ENCODE results near the gene NACC2. TPM values are rescaled to one million over a fixed set of nuclear protein-coding genes. Genes with fewer than 3 reads are reported as not detected.

Gene NACC2
- total RNA-seq, 1 experiment from 2014 or later: 62.0 TPM

DNA sequence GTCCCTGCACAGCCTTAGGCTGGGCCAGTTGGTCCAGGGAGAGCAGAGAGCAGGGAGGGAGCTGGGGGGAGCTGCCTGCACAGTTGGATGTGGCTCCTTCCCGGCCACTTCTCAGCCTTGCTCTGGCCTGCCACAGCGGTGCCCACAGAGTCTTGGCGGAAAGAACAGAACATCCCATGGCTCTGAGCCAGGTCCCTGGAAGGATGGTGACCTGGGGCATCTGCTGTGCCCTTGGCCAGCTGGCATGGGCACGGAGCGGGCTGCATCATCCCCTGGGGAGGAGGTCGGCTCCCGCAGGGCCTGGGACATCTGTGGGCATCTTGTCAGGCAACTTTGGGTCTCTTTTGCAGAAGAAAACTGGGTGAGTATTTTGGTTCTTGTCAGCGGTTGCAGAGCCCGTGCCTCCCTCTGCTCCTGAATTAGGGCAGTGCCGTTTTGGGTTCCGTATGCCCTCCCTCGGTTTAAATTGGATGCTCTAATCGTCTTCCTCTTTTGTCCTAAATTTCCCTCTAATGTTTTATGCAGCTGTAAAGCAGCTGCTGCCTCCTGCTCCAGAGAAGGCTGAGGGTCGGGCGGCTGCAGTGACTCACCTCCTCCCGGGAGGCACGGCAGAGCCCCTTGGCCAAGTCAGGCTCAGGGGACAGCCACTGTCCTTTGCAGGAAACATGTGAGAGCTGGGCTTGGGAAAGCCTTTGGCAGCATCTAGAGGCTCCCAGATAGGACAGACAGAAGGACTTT, 10.5 kb upstream of the NACC2 start:
- in situ Hi-C loops (cut with HindIII; ENCODE audit: low pct_unique_long_range_greater_than_20kb, low sequenced_read_pairs): no loop called here
- Histone ChIP-seq H3K4me1 (ENCODE audit: control insufficient read depth, insufficient read depth, low read length) (peaks cover 20% of the 10 kb centered on the region), H3K4me3 (ENCODE audit: low read depth in 2 of 2, low read length in 2 of 2) (no peak overlapping the region), H3K36me3 (ENCODE audit: control insufficient read depth, insufficient read depth, low read length) (no peaks in the 10 kb centered on the region), H3K27ac (ENCODE audit: low read length) (no peak overlapping the region), H3K9me3 (ENCODE audit: control insufficient read depth, insufficient read depth, low read depth, low read length) (no peaks in the 10 kb centered on the region), H3K27me3 (ENCODE audit: control insufficient read depth, insufficient read depth, low read length) (no peaks in the 10 kb centered on the region)
- ChIA-PET CTCF (no interaction called here), POLR2A (no interaction called here)
- DNase-seq (ENCODE audit: low read depth, low spot score) (no peak), ATAC-seq (no peak)
- BruUV-seq (replicated peaks): no TSS peak
- TF ChIP-seq SIN3A (IDR thresholded peaks at IDR 0.05; ENCODE audit: borderline replicate concordance, insufficient read depth, low read depth, low read length) (no peak), TCF7L2 (IDR thresholded peaks at IDR 0.05; ENCODE audit: low read depth, low read length) (no peak), POLR2AphosphoS5 (IDR thresholded peaks at IDR 0.05; ENCODE audit: low read depth, low read length) (no peak)
- TF ChIP-seq, protein P1, sequence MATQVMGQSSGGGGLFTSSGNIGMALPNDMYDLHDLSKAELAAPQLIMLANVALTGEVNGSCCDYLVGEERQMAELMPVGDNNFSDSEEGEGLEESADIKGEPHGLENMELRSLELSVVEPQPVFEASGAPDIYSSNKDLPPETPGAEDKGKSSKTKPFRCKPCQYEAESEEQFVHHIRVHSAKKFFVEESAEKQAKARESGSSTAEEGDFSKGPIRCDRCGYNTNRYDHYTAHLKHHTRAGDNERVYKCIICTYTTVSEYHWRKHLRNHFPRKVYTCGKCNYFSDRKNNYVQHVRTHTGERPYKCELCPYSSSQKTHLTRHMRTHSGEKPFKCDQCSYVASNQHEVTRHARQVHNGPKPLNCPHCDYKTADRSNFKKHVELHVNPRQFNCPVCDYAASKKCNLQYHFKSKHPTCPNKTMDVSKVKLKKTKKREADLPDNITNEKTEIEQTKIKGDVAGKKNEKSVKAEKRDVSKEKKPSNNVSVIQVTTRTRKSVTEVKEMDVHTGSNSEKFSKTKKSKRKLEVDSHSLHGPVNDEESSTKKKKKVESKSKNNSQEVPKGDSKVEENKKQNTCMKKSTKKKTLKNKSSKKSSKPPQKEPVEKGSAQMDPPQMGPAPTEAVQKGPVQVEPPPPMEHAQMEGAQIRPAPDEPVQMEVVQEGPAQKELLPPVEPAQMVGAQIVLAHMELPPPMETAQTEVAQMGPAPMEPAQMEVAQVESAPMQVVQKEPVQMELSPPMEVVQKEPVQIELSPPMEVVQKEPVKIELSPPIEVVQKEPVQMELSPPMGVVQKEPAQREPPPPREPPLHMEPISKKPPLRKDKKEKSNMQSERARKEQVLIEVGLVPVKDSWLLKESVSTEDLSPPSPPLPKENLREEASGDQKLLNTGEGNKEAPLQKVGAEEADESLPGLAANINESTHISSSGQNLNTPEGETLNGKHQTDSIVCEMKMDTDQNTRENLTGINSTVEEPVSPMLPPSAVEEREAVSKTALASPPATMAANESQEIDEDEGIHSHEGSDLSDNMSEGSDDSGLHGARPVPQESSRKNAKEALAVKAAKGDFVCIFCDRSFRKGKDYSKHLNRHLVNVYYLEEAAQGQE (IDR thresholded peaks at IDR 0.05; ENCODE audit: insufficient read depth in 1 of 2, low read depth in 2 of 2, low read length in 1 of 2): no peak
- TF ChIP-seq, protein P2, sequence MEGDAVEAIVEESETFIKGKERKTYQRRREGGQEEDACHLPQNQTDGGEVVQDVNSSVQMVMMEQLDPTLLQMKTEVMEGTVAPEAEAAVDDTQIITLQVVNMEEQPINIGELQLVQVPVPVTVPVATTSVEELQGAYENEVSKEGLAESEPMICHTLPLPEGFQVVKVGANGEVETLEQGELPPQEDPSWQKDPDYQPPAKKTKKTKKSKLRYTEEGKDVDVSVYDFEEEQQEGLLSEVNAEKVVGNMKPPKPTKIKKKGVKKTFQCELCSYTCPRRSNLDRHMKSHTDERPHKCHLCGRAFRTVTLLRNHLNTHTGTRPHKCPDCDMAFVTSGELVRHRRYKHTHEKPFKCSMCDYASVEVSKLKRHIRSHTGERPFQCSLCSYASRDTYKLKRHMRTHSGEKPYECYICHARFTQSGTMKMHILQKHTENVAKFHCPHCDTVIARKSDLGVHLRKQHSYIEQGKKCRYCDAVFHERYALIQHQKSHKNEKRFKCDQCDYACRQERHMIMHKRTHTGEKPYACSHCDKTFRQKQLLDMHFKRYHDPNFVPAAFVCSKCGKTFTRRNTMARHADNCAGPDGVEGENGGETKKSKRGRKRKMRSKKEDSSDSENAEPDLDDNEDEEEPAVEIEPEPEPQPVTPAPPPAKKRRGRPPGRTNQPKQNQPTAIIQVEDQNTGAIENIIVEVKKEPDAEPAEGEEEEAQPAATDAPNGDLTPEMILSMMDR (IDR thresholded peaks at IDR 0.05): no peak
- intact Hi-C loops (cut with micrococcal nuclease; ENCODE audit: unreplicated experiment): no loop called here

DNA sequence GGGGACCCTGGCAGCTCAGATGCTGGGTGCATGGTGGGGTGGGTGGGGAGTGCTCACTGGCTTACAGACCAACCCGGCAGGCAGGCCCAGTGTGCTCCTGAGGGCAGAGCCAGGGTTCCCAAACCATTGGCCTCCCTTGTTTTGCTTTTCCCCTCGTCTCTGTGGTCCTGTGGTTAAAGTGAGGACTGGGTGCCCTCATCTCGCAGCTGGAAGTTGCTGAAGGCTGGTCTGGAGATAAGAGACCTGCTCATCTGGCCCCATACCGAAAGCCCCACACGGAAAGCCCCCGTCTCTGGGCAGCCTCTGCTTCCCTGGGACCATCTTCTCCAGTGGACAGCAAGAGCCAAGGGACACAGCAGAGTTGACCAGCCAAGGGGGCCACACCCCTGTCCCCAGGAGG, 9.8 kb upstream of the NACC2 start:
- no TSS peak for BruUV-seq (replicated peaks)
- H3K9me3 ChIP-seq (ENCODE audit: control insufficient read depth, insufficient read depth, low read depth, low read length): no peaks in the 10 kb centered on the region
- H3K27me3 ChIP-seq (ENCODE audit: control insufficient read depth, insufficient read depth, low read length): no peaks in the 10 kb centered on the region
- intact Hi-C loops (cut with micrococcal nuclease; ENCODE audit: unreplicated experiment): no loop called here
- DNase-seq (ENCODE audit: low read depth, low spot score) (no peak), ATAC-seq (no peak)
- peaks cover 20% of the 10 kb centered on the region for H3K4me1 ChIP-seq (ENCODE audit: control insufficient read depth, insufficient read depth, low read length)
- no peaks in the 10 kb centered on the region for H3K36me3 ChIP-seq (ENCODE audit: control insufficient read depth, insufficient read depth, low read length)
- in situ Hi-C loops (cut with HindIII; ENCODE audit: low pct_unique_long_range_greater_than_20kb, low sequenced_read_pairs): no loop called here
- POLR2A ChIA-PET: no interaction called here
- no peak overlapping the region for H3K27ac ChIP-seq (ENCODE audit: low read length)
- TF ChIP-seq SIN3A (IDR thresholded peaks at IDR 0.05; ENCODE audit: borderline replicate concordance, insufficient read depth, low read depth, low read length) (no peak), TCF7L2 (IDR thresholded peaks at IDR 0.05; ENCODE audit: low read depth, low read length) (no peak), POLR2AphosphoS5 (IDR thresholded peaks at IDR 0.05; ENCODE audit: low read depth, low read length) (no peak)
- TF ChIP-seq, protein P1 (IDR thresholded peaks at IDR 0.05; ENCODE audit: insufficient read depth in 1 of 2, low read depth in 2 of 2, low read length in 1 of 2): no peak
- TF ChIP-seq, protein P2 (IDR thresholded peaks at IDR 0.05): no peak
- CTCF ChIA-PET: interaction anchor here (0.5 kb wide), 1 partner anchor 160 kb away, joined by 3 read pairs; no protein-coding TSS in a partner anchor
- H3K4me3 ChIP-seq (ENCODE audit: low read depth in 2 of 2, low read length in 2 of 2): no peak overlapping the region
